ENCODE measurements around the gene POC1A. TPM values are rescaled to one million over a fixed set of nuclear protein-coding genes. Genes with fewer than 3 reads are reported as not detected.

The POC1A gene
- total RNA-seq, 1 experiment from 2014 or later, result 9.8 TPM

- BruUV-seq (replicated peaks), result no TSS peak
- Mint-ChIP-seq H3K27ac (ENCODE audit: low read depth, unreplicated experiment) (peak overlapping the region; percentile 95), H3K4me1 (ENCODE audit: insufficient read depth, unreplicated experiment) (peaks cover 39% of the 10 kb centered on the region), H3K4me3 (ENCODE audit: unreplicated experiment) (no peak overlapping the region), H3K36me3 (ENCODE audit: insufficient read depth, unreplicated experiment) (peaks cover 7% of the 10 kb centered on the region), H3K27me3 (ENCODE audit: insufficient read depth, unreplicated experiment) (no peaks in the 10 kb centered on the region), H3K9me3 (ENCODE audit: unreplicated experiment) (no peaks in the 10 kb centered on the region)
- DNase-seq (ENCODE audit: unreplicated experiment), result peak; percentile 91
- intact Hi-C loops (cut with micrococcal nuclease), result no loop called here
- ChIA-PET CTCF (interaction anchor here (0.6 to 2.2 kb wide), 5 partner anchors 12 to 73 kb away, joined by 3 to 7 read pairs (median 4); no protein-coding TSS in a partner anchor), POLR2A (interaction anchor here (1.5 to 4.0 kb wide), 2 partner anchors 10 to 19 kb away, joined by 6 to 31 read pairs; partner anchors contain the start of gene DUSP7)
- TF ChIP-seq CTCF (IDR thresholded peaks at IDR 0.05; ENCODE audit: unreplicated experiment), result no peak
Observed at GRCh38 chr3:52065264-52065756, 88.9 kb downstream of the POC1A start.

- intact Hi-C loops (cut with micrococcal nuclease), result no loop called here
- Mint-ChIP-seq H3K9me3 (ENCODE audit: unreplicated experiment) (no peaks in the 10 kb centered on the region), H3K4me3 (ENCODE audit: unreplicated experiment) (no peak overlapping the region), H3K4me1 (ENCODE audit: insufficient read depth, unreplicated experiment) (peaks cover 44% of the 10 kb centered on the region), H3K27me3 (ENCODE audit: insufficient read depth, unreplicated experiment) (no peaks in the 10 kb centered on the region), H3K27ac (ENCODE audit: low read depth, unreplicated experiment) (peak overlapping the region; percentile 95), H3K36me3 (ENCODE audit: insufficient read depth, unreplicated experiment) (peaks cover 7% of the 10 kb centered on the region)
- CTCF ChIA-PET, result interaction anchor here (0.7 to 2.2 kb wide), 2 partner anchors 11 to 67 kb away, joined by 3 to 7 read pairs; no protein-coding TSS in a partner anchor
- TF ChIP-seq CTCF (IDR thresholded peaks at IDR 0.05; ENCODE audit: unreplicated experiment), result no peak
- DNase-seq (ENCODE audit: unreplicated experiment), result no peak
- BruUV-seq (replicated peaks), result no TSS peak
- POLR2A ChIA-PET, result interaction anchor here (4.0 kb wide), 1 partner anchor 9 kb away, joined by 31 read pairs; the partner anchor contains the start of gene DUSP7
Observed at GRCh38 chr3:52064561-52064960, 89.7 kb downstream of the POC1A start.

GRCh38 chr3:52063026-52063723 is 91.0 kb downstream of the POC1A start:
- no peak for TF ChIP-seq CTCF (IDR thresholded peaks at IDR 0.05; ENCODE audit: unreplicated experiment)
- no peak for DNase-seq (ENCODE audit: unreplicated experiment)
- Mint-ChIP-seq H3K27ac (ENCODE audit: low read depth, unreplicated experiment) (peak overlapping the region; percentile 95), H3K27me3 (ENCODE audit: insufficient read depth, unreplicated experiment) (no peaks in the 10 kb centered on the region), H3K4me1 (ENCODE audit: insufficient read depth, unreplicated experiment) (peaks cover 45% of the 10 kb centered on the region), H3K4me3 (ENCODE audit: unreplicated experiment) (no peak overlapping the region), H3K9me3 (ENCODE audit: unreplicated experiment) (no peaks in the 10 kb centered on the region), H3K36me3 (ENCODE audit: insufficient read depth, unreplicated experiment) (peaks cover 7% of the 10 kb centered on the region)
- ChIA-PET POLR2A (interaction anchor here (0.6 to 1.0 kb wide), 3 partner anchors 10 to 80 kb away, joined by 3 read pairs; no protein-coding TSS in a partner anchor), CTCF (interaction anchor here (1.2 to 1.9 kb wide), 2 partner anchors 11 to 62 kb away, joined by 6 to 8 read pairs; no protein-coding TSS in a partner anchor)
- no TSS peak for BruUV-seq (replicated peaks)
- intact Hi-C loops (cut with micrococcal nuclease), result no loop called here

GRCh38 chr3:52062505-52062904 is 91.7 kb downstream of the POC1A start:
- peak overlapping the region; percentile 38 for H3K4me3 Mint-ChIP-seq (ENCODE audit: unreplicated experiment)
- peaks cover 43% of the 10 kb centered on the region for H3K4me1 Mint-ChIP-seq (ENCODE audit: insufficient read depth, unreplicated experiment)
- no peaks in the 10 kb centered on the region for H3K27me3 Mint-ChIP-seq (ENCODE audit: insufficient read depth, unreplicated experiment)
- TF ChIP-seq CTCF (IDR thresholded peaks at IDR 0.05; ENCODE audit: unreplicated experiment), result no peak
- BruUV-seq (replicated peaks), result no TSS peak
- intact Hi-C loops (cut with micrococcal nuclease), result no loop called here
- POLR2A ChIA-PET, result interaction anchor here (0.6 to 1.0 kb wide), 3 partner anchors 9 to 80 kb away, joined by 3 read pairs; no protein-coding TSS in a partner anchor
- no peaks in the 10 kb centered on the region for H3K9me3 Mint-ChIP-seq (ENCODE audit: unreplicated experiment)
- H3K36me3 Mint-ChIP-seq (ENCODE audit: insufficient read depth, unreplicated experiment), result peaks cover 7% of the 10 kb centered on the region
- peak overlapping the region; percentile 95 for H3K27ac Mint-ChIP-seq (ENCODE audit: low read depth, unreplicated experiment)
- DNase-seq (ENCODE audit: unreplicated experiment), result peak; percentile 98
- CTCF ChIA-PET, result interaction anchor here (1.8 to 2.1 kb wide), 3 partner anchors 10 to 61 kb away, joined by 6 to 8 read pairs (median 6); no protein-coding TSS in a partner anchor

Data from MCF 10A (cell line).